Upper lobe of right lung (tissue), 1 donor: ENCODE measurements around the gene TGM4. TPM values are rescaled to one million over a fixed set of nuclear protein-coding genes. Genes with fewer than 3 reads are reported as not detected.

Experiments used
- ATAC-seq: fragments of 200-7000 bp; cut with Tn5 transposase; one replicate; pipeline ENCODE4 v1.9.1; 2020; ENCODE audit warnings: mild to moderate bottlenecking, moderate library complexity
- DNase-seq: peaks from one replicate; pipeline ENCODE4 v3.0.0-alpha.2; 2020
- H3K27ac ChIP-seq: fragments of 200-600 bp; one replicate; pipeline ENCODE4 v1.8.0; 2022
- H3K27me3 ChIP-seq: fragments of 200-600 bp; one replicate; pipeline ENCODE4 v1.8.0; 2022; ENCODE audit warnings: mild to moderate bottlenecking
- H3K36me3 ChIP-seq: fragments of 200-600 bp; one replicate; pipeline ENCODE4 v1.8.0; 2022
- H3K4me1 ChIP-seq: fragments of 200-600 bp; one replicate; pipeline ENCODE4 v1.8.0; 2022
- H3K4me3 ChIP-seq: fragments of 200-600 bp; one replicate; pipeline ENCODE4 v1.8.0; 2022; ENCODE audit warnings: mild to moderate bottlenecking
- H3K9me3 ChIP-seq: fragments of 200-600 bp; one replicate; pipeline ENCODE4 v1.8.0; 2022
- intact Hi-C: fragments of 100-400 bp; cut with DNase I; formaldehyde crosslinking; loops from one replicate; pipeline ENCODE4 v1.11.0; 2022
- total RNA-seq: library from RNA; stranded (reverse); fragmentation: NEBNext Ultra II Directional; extraction: Animal tissue kit (Norgen Biotek cat#: 25700); gene quantifications from one replicate; pipeline ENCODE4 v1.2.1, GENCODE V29; 2021
- TF ChIP-seq, protein P1 (sequence below): fragments of 200-600 bp; IDR thresholded peaks from one replicate; pipeline ENCODE4 v1.8.0; 2022; ENCODE audit warnings: antibody characterized with exemption
- donor health status: DM: no; HTN: yes; CAD: no; lungs with severe emphysema.

The TGM4 gene
- total RNA-seq, 1 donor from 2014 or later: not detected

DNA sequence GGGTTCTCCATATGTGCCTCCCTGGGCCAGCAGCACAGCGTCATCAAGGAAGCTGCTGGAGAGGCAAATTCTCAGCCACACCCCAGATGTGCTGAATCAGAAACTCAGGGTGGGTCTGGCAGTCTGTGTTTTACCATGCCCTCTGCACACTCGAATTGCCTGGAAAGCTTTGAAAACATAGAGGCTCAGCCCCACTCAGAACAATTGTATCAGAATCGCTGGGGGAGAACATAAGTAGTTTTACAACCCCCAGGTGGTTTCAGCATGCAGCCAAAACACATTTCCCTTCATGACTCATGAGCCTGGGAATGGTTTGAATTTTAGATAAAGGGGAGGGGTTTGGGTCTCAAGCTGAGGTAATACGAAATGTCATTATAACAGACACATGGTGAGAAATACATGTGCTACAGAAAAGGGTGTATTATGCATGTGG is 9.6 kb downstream of the TGM4 start:
- H3K27ac ChIP-seq: no peak overlapping the region

DNA sequence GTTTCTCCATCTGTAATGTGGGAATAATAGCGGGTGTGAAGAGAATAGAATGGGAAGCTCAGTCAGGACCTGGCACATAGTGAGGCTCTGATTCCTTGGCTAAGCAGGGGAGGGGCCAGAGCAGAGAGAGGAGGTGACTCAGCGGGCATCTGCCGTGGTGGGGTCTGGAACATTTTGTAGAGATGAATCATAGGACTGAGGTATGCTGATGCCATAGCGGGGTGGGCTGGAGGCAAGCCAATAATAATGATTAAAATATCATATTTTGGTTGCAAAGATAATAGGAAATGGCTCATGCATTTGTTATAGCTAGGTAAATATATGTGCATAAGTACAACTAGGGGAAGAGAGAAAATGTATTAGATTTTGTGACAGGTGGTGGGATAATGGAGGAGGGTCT is 11.2 kb downstream of the TGM4 start:
- intact Hi-C loops: no loop called here
- ATAC-seq (peak; percentile 35), DNase-seq (no peak)
- TF ChIP-seq, protein P1, sequence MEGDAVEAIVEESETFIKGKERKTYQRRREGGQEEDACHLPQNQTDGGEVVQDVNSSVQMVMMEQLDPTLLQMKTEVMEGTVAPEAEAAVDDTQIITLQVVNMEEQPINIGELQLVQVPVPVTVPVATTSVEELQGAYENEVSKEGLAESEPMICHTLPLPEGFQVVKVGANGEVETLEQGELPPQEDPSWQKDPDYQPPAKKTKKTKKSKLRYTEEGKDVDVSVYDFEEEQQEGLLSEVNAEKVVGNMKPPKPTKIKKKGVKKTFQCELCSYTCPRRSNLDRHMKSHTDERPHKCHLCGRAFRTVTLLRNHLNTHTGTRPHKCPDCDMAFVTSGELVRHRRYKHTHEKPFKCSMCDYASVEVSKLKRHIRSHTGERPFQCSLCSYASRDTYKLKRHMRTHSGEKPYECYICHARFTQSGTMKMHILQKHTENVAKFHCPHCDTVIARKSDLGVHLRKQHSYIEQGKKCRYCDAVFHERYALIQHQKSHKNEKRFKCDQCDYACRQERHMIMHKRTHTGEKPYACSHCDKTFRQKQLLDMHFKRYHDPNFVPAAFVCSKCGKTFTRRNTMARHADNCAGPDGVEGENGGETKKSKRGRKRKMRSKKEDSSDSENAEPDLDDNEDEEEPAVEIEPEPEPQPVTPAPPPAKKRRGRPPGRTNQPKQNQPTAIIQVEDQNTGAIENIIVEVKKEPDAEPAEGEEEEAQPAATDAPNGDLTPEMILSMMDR: no peak
- Histone ChIP-seq H3K4me3 (no peak overlapping the region), H3K9me3 (no peaks in the 10 kb centered on the region), H3K4me1 (no peaks in the 10 kb centered on the region), H3K36me3 (no peaks in the 10 kb centered on the region), H3K27ac (no peak overlapping the region), H3K27me3 (peaks cover 8% of the 10 kb centered on the region)

More for the DNA sequence above, 9.6 kb downstream of the TGM4 start:
- Histone ChIP-seq H3K4me3 (no peak overlapping the region), H3K9me3 (no peaks in the 10 kb centered on the region), H3K27me3 (peaks cover 8% of the 10 kb centered on the region), H3K4me1 (no peaks in the 10 kb centered on the region), H3K36me3 (no peaks in the 10 kb centered on the region)
- DNase-seq (no peak), ATAC-seq (no peak)
- intact Hi-C loops: no loop called here
- TF ChIP-seq, protein P1: no peak

GRCh38 chr3:44886561-44886960 is 12.2 kb downstream of the TGM4 start:
- H3K27ac ChIP-seq: no peak overlapping the region
- H3K9me3 ChIP-seq: no peaks in the 10 kb centered on the region
- no peaks in the 10 kb centered on the region for H3K36me3 ChIP-seq
- ATAC-seq (peak; percentile 71), DNase-seq (no peak)
- no peaks in the 10 kb centered on the region for H3K4me1 ChIP-seq
- TF ChIP-seq, protein P1: no peak
- no peak overlapping the region for H3K4me3 ChIP-seq
- H3K27me3 ChIP-seq: peaks cover 8% of the 10 kb centered on the region
- intact Hi-C loops: no loop called here

DNA sequence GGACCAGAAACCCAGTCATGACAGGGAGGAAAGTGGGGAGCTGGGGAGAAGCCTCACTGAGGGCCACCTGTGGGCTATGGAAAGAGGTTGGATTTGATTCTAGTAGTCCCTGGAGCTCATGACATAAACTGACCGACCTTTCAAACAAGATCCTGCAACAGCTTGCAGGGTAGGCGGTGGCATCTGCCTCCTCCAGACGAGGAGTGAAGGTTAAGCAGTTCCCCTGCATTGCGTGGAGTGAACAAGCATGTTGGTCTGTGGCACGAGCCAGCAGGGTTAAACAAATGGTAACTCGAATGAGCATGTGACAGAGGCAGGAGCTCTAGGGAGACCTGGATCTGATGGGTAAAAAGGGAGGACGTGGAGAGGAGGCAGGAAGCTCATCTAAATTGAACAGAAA is 12.7 kb downstream of the TGM4 start:
- intact Hi-C loops: no loop called here
- no peaks in the 10 kb centered on the region for H3K4me1 ChIP-seq
- H3K9me3 ChIP-seq: no peaks in the 10 kb centered on the region
- H3K27ac ChIP-seq: no peak overlapping the region
- no peak overlapping the region for H3K4me3 ChIP-seq
- H3K36me3 ChIP-seq: no peaks in the 10 kb centered on the region
- DNase-seq (no peak), ATAC-seq (no peak)
- TF ChIP-seq, protein P1: no peak
- H3K27me3 ChIP-seq: peaks cover 8% of the 10 kb centered on the region

- ATAC-seq: no peak
- Histone ChIP-seq H3K4me1 (no peaks in the 10 kb centered on the region), H3K4me3 (no peak overlapping the region), H3K36me3 (no peaks in the 10 kb centered on the region), H3K27ac (no peak overlapping the region), H3K9me3 (no peaks in the 10 kb centered on the region), H3K27me3 (no peaks in the 10 kb centered on the region)
- TF ChIP-seq, protein P1: no peak
- intact Hi-C loops: no loop called here
- no peak for DNase-seq
These were observed 15.8 kb downstream of the TGM4 start for GRCh38 chr3:44890258-44890657.

DNA sequence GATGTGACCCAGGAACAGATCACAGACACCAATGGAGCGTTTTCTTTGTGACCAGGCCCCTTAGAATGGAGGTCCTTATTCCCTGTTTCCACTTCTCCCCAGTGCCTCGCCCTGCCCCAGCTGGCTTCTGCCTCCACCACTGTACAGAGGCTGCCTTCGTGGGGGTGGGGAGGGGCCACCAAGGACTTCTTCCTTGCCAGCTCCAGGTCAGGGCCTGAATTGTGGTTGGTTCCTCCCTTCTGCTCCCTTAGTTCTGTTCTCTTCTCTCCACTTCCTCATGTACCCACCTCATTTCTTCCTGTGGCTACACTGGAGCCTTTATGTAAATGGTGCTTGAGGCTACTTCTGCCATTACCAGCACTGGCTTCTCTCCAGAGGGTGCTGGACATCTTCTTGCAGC is 16.4 kb downstream of the TGM4 start:
- no peak for DNase-seq
- Histone ChIP-seq H3K27me3 (no peaks in the 10 kb centered on the region), H3K4me1 (no peaks in the 10 kb centered on the region), H3K9me3 (no peaks in the 10 kb centered on the region), H3K27ac (no peak overlapping the region), H3K36me3 (no peaks in the 10 kb centered on the region), H3K4me3 (no peak overlapping the region)
- intact Hi-C loops: no loop called here
- no peak for ATAC-seq
- TF ChIP-seq, protein P1: no peak
